ENCODE data around the gene KDM3A.

Gene KDM3A

GRCh38 chr2:86499326-86499725, 58.2 kb downstream of the KDM3A start:
- no peak overlapping the region for H3K4me3 ChIP-seq (ENCODE audit: low read depth, low read length)
- no peak for TF ChIP-seq CTCF (IDR thresholded peaks at IDR 0.05; ENCODE audit: low read depth, low read length)

- TF ChIP-seq CTCF (IDR thresholded peaks at IDR 0.05; ENCODE audit: low read depth, low read length), result no peak
- no peak overlapping the region for H3K4me3 ChIP-seq (ENCODE audit: low read depth, low read length)
Measured at GRCh38 chr2:86500325-86501083, 59.3 kb downstream of the KDM3A start.

GRCh38 chr2:86507600-86507999, 66.4 kb downstream of the KDM3A start:
- no peak overlapping the region for H3K4me3 ChIP-seq (ENCODE audit: low read depth, low read length)
- no peak for TF ChIP-seq CTCF (IDR thresholded peaks at IDR 0.05; ENCODE audit: low read depth, low read length)

GRCh38 chr2:86510436-86510933, 69.3 kb downstream of the KDM3A start:
- no peak for TF ChIP-seq CTCF (IDR thresholded peaks at IDR 0.05; ENCODE audit: low read depth, low read length)
- no peak overlapping the region for H3K4me3 ChIP-seq (ENCODE audit: low read depth, low read length)

GRCh38 chr2:86512034-86512433, 70.9 kb downstream of the KDM3A start:
- TF ChIP-seq CTCF (IDR thresholded peaks at IDR 0.05; ENCODE audit: low read depth, low read length), result no peak

GRCh38 chr2:86512892-86513291, 71.7 kb downstream of the KDM3A start:
- no peak for TF ChIP-seq CTCF (IDR thresholded peaks at IDR 0.05; ENCODE audit: low read depth, low read length)
- no peak overlapping the region for H3K4me3 ChIP-seq (ENCODE audit: low read depth, low read length)

More at GRCh38 chr2:86512034-86512433, 70.9 kb downstream of the KDM3A start:
- no peak overlapping the region for H3K4me3 ChIP-seq (ENCODE audit: low read depth, low read length)

- TF ChIP-seq CTCF (IDR thresholded peaks at IDR 0.05; ENCODE audit: low read depth, low read length), result no peak
- no peak overlapping the region for H3K4me3 ChIP-seq (ENCODE audit: low read depth, low read length)
Measured at GRCh38 chr2:86513948-86514660, 72.9 kb downstream of the KDM3A start.
